ENCODE results near the gene TRIOBP. TPM values are rescaled to one million over a fixed set of nuclear protein-coding genes. Genes with fewer than 3 reads are reported as not detected.

Gene TRIOBP
- total and polyA plus RNA-seq, 2 of the 13 experiments (the other 11 are each of a cell fraction or from before 2014, with no cell fraction given) = 6.1 to 15.4 TPM

DNA sequence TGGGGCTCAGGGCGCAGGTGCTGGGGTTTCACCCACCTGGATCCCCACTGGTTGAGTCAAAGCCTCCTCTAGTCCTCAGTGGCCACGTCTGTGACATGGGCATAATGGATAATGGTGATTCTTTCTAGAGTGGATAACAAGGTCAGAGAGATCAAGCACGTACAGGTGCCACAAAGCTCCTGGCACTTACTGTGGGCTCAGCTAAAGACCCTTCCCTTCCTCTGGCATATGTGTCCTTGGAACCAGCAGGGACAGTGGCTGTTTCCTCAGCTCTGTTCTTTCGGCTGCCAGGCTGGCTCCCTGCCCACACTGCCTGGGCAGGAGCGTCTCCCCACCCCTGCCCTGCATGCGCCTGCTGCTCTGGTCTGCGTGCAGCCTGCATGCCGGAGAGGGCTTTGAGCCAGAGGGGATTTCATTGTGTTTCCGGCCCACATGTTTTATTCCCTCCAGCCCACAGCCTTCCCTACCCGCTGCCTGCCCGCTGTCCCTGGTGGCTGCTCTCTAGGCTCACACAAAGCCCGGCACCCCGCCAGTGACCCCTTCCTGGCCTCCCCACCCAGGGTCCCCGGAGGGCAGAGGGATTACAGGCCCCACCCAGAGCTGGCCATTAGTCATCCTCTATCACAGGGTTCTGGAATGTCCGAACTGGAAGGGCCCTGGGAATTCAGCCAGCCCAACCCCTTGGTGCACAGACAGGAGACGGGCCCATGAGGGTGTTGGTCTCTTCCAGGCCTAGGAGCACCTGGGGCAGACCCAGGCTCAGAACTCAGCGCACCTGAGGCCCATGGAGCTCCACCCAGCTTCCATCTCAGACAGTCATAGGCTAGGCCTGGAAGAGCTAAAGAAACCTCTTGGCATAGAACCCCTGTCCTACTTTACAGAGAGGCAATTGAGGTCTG lies 55.6 kb downstream of the TRIOBP start (continued):
- TF ChIP-seq, protein P1, sequence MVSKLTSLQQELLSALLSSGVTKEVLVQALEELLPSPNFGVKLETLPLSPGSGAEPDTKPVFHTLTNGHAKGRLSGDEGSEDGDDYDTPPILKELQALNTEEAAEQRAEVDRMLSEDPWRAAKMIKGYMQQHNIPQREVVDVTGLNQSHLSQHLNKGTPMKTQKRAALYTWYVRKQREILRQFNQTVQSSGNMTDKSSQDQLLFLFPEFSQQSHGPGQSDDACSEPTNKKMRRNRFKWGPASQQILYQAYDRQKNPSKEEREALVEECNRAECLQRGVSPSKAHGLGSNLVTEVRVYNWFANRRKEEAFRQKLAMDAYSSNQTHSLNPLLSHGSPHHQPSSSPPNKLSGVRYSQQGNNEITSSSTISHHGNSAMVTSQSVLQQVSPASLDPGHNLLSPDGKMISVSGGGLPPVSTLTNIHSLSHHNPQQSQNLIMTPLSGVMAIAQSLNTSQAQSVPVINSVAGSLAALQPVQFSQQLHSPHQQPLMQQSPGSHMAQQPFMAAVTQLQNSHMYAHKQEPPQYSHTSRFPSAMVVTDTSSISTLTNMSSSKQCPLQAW (CRISPR knock-in tag; IDR thresholded peaks at IDR 0.05) = no peak
- TF ChIP-seq TBX2 (CRISPR knock-in tag; IDR thresholded peaks at IDR 0.05; ENCODE audit: borderline replicate concordance) (peak; percentile 17; the same call in 1 of the 2 replicates), TAF1 (CRISPR knock-in tag; IDR thresholded peaks at IDR 0.05) (0 out of 2 replicates have a peak, but pooled peaks have one; percentile 2), FOSL2 (CRISPR knock-in tag; IDR thresholded peaks at IDR 0.05) (peak; percentile 69), ZBTB8A (CRISPR knock-in tag; IDR thresholded peaks at IDR 0.05; ENCODE audit: borderline replicate concordance, low read depth) (no peak), RARA (CRISPR knock-in tag; IDR thresholded peaks at IDR 0.05) (peak; percentile 79), KMT2B (CRISPR knock-in tag; IDR thresholded peaks at IDR 0.05) (no peak), XRCC5 (optimal IDR thresholded peaks at IDR 0.05; ENCODE audit: low read length) (peak; percentile 37), ZNF782 (CRISPR knock-in tag; IDR thresholded peaks at IDR 0.05; ENCODE audit: borderline replicate concordance) (no peak), NFE2 (CRISPR knock-in tag; IDR thresholded peaks at IDR 0.05) (no peak), ZNF460 (CRISPR knock-in tag; IDR thresholded peaks at IDR 0.05; ENCODE audit: borderline replicate concordance) (no peak), ZNF614 (CRISPR knock-in tag; IDR thresholded peaks at IDR 0.05; ENCODE audit: borderline replicate concordance) (no peak), ZNF317 (CRISPR knock-in tag; IDR thresholded peaks at IDR 0.05) (no peak)
- TF ChIP-seq, protein P2, sequence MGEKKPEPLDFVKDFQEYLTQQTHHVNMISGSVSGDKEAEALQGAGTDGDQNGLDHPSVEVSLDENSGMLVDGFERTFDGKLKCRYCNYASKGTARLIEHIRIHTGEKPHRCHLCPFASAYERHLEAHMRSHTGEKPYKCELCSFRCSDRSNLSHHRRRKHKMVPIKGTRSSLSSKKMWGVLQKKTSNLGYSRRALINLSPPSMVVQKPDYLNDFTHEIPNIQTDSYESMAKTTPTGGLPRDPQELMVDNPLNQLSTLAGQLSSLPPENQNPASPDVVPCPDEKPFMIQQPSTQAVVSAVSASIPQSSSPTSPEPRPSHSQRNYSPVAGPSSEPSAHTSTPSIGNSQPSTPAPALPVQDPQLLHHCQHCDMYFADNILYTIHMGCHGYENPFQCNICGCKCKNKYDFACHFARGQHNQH (CRISPR knock-in tag; IDR thresholded peaks at IDR 0.05) = no peak
- TF ChIP-seq, protein P3, sequence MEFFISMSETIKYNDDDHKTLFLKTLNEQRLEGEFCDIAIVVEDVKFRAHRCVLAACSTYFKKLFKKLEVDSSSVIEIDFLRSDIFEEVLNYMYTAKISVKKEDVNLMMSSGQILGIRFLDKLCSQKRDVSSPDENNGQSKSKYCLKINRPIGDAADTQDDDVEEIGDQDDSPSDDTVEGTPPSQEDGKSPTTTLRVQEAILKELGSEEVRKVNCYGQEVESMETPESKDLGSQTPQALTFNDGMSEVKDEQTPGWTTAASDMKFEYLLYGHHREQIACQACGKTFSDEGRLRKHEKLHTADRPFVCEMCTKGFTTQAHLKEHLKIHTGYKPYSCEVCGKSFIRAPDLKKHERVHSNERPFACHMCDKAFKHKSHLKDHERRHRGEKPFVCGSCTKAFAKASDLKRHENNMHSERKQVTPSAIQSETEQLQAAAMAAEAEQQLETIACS (CRISPR knock-in tag; IDR thresholded peaks at IDR 0.05) = no peak
- TF ChIP-seq, protein P4, sequence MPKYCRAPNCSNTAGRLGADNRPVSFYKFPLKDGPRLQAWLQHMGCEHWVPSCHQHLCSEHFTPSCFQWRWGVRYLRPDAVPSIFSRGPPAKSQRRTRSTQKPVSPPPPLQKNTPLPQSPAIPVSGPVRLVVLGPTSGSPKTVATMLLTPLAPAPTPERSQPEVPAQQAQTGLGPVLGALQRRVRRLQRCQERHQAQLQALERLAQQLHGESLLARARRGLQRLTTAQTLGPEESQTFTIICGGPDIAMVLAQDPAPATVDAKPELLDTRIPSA (CRISPR knock-in tag; IDR thresholded peaks at IDR 0.05; ENCODE audit: borderline replicate concordance) = no peak
- TF ChIP-seq, protein P5, sequence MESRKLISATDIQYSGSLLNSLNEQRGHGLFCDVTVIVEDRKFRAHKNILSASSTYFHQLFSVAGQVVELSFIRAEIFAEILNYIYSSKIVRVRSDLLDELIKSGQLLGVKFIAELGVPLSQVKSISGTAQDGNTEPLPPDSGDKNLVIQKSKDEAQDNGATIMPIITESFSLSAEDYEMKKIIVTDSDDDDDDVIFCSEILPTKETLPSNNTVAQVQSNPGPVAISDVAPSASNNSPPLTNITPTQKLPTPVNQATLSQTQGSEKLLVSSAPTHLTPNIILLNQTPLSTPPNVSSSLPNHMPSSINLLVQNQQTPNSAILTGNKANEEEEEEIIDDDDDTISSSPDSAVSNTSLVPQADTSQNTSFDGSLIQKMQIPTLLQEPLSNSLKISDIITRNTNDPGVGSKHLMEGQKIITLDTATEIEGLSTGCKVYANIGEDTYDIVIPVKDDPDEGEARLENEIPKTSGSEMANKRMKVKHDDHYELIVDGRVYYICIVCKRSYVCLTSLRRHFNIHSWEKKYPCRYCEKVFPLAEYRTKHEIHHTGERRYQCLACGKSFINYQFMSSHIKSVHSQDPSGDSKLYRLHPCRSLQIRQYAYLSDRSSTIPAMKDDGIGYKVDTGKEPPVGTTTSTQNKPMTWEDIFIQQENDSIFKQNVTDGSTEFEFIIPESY (CRISPR knock-in tag; IDR thresholded peaks at IDR 0.05) = peak; percentile 96
- TF ChIP-seq, protein P6, sequence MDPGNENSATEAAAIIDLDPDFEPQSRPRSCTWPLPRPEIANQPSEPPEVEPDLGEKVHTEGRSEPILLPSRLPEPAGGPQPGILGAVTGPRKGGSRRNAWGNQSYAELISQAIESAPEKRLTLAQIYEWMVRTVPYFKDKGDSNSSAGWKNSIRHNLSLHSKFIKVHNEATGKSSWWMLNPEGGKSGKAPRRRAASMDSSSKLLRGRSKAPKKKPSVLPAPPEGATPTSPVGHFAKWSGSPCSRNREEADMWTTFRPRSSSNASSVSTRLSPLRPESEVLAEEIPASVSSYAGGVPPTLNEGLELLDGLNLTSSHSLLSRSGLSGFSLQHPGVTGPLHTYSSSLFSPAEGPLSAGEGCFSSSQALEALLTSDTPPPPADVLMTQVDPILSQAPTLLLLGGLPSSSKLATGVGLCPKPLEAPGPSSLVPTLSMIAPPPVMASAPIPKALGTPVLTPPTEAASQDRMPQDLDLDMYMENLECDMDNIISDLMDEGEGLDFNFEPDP (CRISPR knock-in tag; conservative IDR thresholded peaks at IDR 0.05) = no peak
